Measurements from ENCODE around the gene CWF19L2. TPM values are rescaled to one million over a fixed set of nuclear protein-coding genes. Genes with fewer than 3 reads are reported as not detected.
"Not testable (repeated sequence)": the region's sequence is repeated elsewhere in the genome, so short reads cannot be mapped to it uniquely, and the experiment has no call there.

CWF19L2 gene
- total and polyA plus RNA-seq, 2 donors from 2014 or later = 10.3 to 19.1 TPM

- DNase-seq (no peak), FAIRE-seq (no peak)
- no peak for TF ChIP-seq CTCF (IDR thresholded peaks at IDR 0.05; ENCODE audit: borderline replicate concordance, extremely low read depth, insufficient read depth)
- H3K27me3 ChIP-seq (ENCODE audit: control insufficient read depth, insufficient read depth, low read length) = no peaks in the 10 kb centered on the region
- no peak overlapping the region for H3K9ac ChIP-seq (ENCODE audit: low read length in 3 of 3)
- H3K9me3 ChIP-seq (ENCODE audit: control insufficient read depth in 2 of 3, insufficient read depth in 1 of 3, low read length in 3 of 3) = no peaks in the 10 kb centered on the region
- no peak overlapping the region for H3K4me3 ChIP-seq (ENCODE audit: low read length in 3 of 3)
- intact Hi-C loops (cut with DNase I) = no loop called here
- H3K27ac ChIP-seq (ENCODE audit: low read depth in 2 of 2, low read length in 2 of 2) = no peak overlapping the region
- H3K36me3 ChIP-seq (ENCODE audit: control insufficient read depth in 2 of 3, insufficient read depth in 3 of 3, low read length in 3 of 3) = peaks cover 0 to 5% (median 0%) of the 10 kb centered on the region in 3 donors
- H3K4me1 ChIP-seq (ENCODE audit: control insufficient read depth in 2 of 3, insufficient read depth in 2 of 3, low read depth in 1 of 3, low read length in 3 of 3) = peaks cover 0 to 7% (median 0%) of the 10 kb centered on the region in 3 donors
Measured at GRCh38 chr11:107405260-107405659, 52.4 kb downstream of the CWF19L2 start.

- FAIRE-seq; H3K36me3 ChIP-seq (ENCODE audit: control insufficient read depth in 2 of 3, insufficient read depth in 3 of 3, low read length in 3 of 3); H3K4me3 ChIP-seq (ENCODE audit: low read length in 3 of 3); H3K27ac ChIP-seq (ENCODE audit: low read depth in 2 of 2, low read length in 2 of 2); H3K4me1 ChIP-seq (ENCODE audit: control insufficient read depth in 2 of 3, insufficient read depth in 2 of 3, low read depth in 1 of 3, low read length in 3 of 3); H3K9me3 ChIP-seq (ENCODE audit: control insufficient read depth in 2 of 3, insufficient read depth in 1 of 3, low read length in 3 of 3); intact Hi-C loops (cut with DNase I); H3K27me3 ChIP-seq (ENCODE audit: control insufficient read depth, insufficient read depth, low read length); DNase-seq; H3K9ac ChIP-seq (ENCODE audit: low read length in 3 of 3): not testable (repeated sequence)
Measured at GRCh38 chr11:107401131-107401530, 56.5 kb downstream of the CWF19L2 start.

GRCh38 chr11:107397357-107397756 is 60.3 kb downstream of the CWF19L2 start:
- no peak overlapping the region for H3K27ac ChIP-seq (ENCODE audit: low read depth in 2 of 2, low read length in 2 of 2)
- no peaks in the 10 kb centered on the region for H3K4me1 ChIP-seq (ENCODE audit: control insufficient read depth in 2 of 3, insufficient read depth in 2 of 3, low read depth in 1 of 3, low read length in 3 of 3)
- no peaks in the 10 kb centered on the region for H3K27me3 ChIP-seq (ENCODE audit: control insufficient read depth, insufficient read depth, low read length)
- H3K36me3 ChIP-seq (ENCODE audit: control insufficient read depth in 2 of 3, insufficient read depth in 3 of 3, low read length in 3 of 3) = peaks cover 0 to 11% (median 1%) of the 10 kb centered on the region in 3 donors
- DNase-seq (no peak), FAIRE-seq (no peak)
- H3K4me3 ChIP-seq (ENCODE audit: low read length in 3 of 3) = no peak overlapping the region
- no peak overlapping the region for H3K9ac ChIP-seq (ENCODE audit: low read length in 3 of 3)
- intact Hi-C loops (cut with DNase I) = no loop called here
- H3K9me3 ChIP-seq (ENCODE audit: control insufficient read depth in 2 of 3, insufficient read depth in 1 of 3, low read length in 3 of 3) = peaks cover 0 to 9% (median 0%) of the 10 kb centered on the region in 3 donors
- no peak for TF ChIP-seq CTCF (IDR thresholded peaks at IDR 0.05; ENCODE audit: borderline replicate concordance, extremely low read depth, insufficient read depth)

- no peak for TF ChIP-seq CTCF (IDR thresholded peaks at IDR 0.05; ENCODE audit: borderline replicate concordance, extremely low read depth, insufficient read depth)
- Histone ChIP-seq H3K9me3 (ENCODE audit: control insufficient read depth in 2 of 3, insufficient read depth in 1 of 3, low read length in 3 of 3) (no peaks in the 10 kb centered on the region), H3K9ac (ENCODE audit: low read length in 3 of 3) (no peak overlapping the region), H3K4me1 (ENCODE audit: control insufficient read depth in 2 of 3, insufficient read depth in 2 of 3, low read depth in 1 of 3, low read length in 3 of 3) (no peaks in the 10 kb centered on the region), H3K27ac (ENCODE audit: low read depth in 2 of 2, low read length in 2 of 2) (no peak overlapping the region), H3K36me3 (ENCODE audit: control insufficient read depth in 2 of 3, insufficient read depth in 3 of 3, low read length in 3 of 3) (peaks cover 0 to 10% (median 6%) of the 10 kb centered on the region in 3 donors), H3K4me3 (ENCODE audit: low read length in 3 of 3) (no peak overlapping the region), H3K27me3 (ENCODE audit: control insufficient read depth, insufficient read depth, low read length) (no peaks in the 10 kb centered on the region)
- intact Hi-C loops (cut with DNase I) = no loop called here
- FAIRE-seq (no peak), DNase-seq (no peak)
Measured at GRCh38 chr11:107392611-107393010, 65.0 kb downstream of the CWF19L2 start.

GRCh38 chr11:107390701-107391100 is 66.9 kb downstream of the CWF19L2 start:
- H3K27ac ChIP-seq (ENCODE audit: low read depth in 2 of 2, low read length in 2 of 2); H3K4me3 ChIP-seq (ENCODE audit: low read length in 3 of 3); intact Hi-C loops (cut with DNase I); H3K27me3 ChIP-seq (ENCODE audit: control insufficient read depth, insufficient read depth, low read length); H3K9me3 ChIP-seq (ENCODE audit: control insufficient read depth in 2 of 3, insufficient read depth in 1 of 3, low read length in 3 of 3); H3K4me1 ChIP-seq (ENCODE audit: control insufficient read depth in 2 of 3, insufficient read depth in 2 of 3, low read depth in 1 of 3, low read length in 3 of 3); H3K9ac ChIP-seq (ENCODE audit: low read length in 3 of 3); DNase-seq; FAIRE-seq: not testable (repeated sequence)
- peaks cover 0 to 10% (median 6%) of the 10 kb centered on the region in 3 donors for H3K36me3 ChIP-seq (ENCODE audit: control insufficient read depth in 2 of 3, insufficient read depth in 3 of 3, low read length in 3 of 3)

Data from kidney (tissue), 14 donors.